KOPT-K1 (cell line): ENCODE measurements around the gene NANOS1.
"Not testable (repeated sequence)": the region's sequence is repeated elsewhere in the genome, so short reads cannot be mapped to it uniquely, and the experiment has no call there.

Source experiments
- H3K27ac ChIP-seq: fragments of 200-600 bp; sonication (generic); 2 replicates; pipeline ENCODE4 v1.5.1; 2016; ENCODE audit warnings: antibody characterized with exemption, mild to moderate bottlenecking, low read depth, low read length; ENCODE audit not compliant: poor library complexity, severe bottlenecking
- H3K36me3 ChIP-seq: fragments of 200-600 bp; sonication (generic); 2 replicates; pipeline ENCODE4 v1.5.1; 2017; ENCODE audit warnings: antibody characterized with exemption, mild to moderate bottlenecking, low read length, moderate library complexity; ENCODE audit not compliant: insufficient read depth
- H3K9me3 ChIP-seq: fragments of 200-600 bp; sonication (generic); 2 replicates; pipeline ENCODE4 v1.5.1; 2017; ENCODE audit warnings: antibody characterized with exemption, low read length, mild to moderate bottlenecking; ENCODE audit not compliant: insufficient read depth, poor library complexity, severe bottlenecking

Gene NANOS1

GRCh38 chr10:119001717-119002500 is 27.6 kb upstream of the NANOS1 start:
- Histone ChIP-seq H3K9me3 (peaks cover 8% of the 10 kb centered on the region), H3K36me3 (no peaks in the 10 kb centered on the region), H3K27ac (no peak overlapping the region)

- no peak overlapping the region for H3K27ac ChIP-seq
- H3K9me3 ChIP-seq, result peaks cover 4% of the 10 kb centered on the region
- H3K36me3 ChIP-seq, result no peaks in the 10 kb centered on the region
Measured at GRCh38 chr10:119003572-119004289, 25.8 kb upstream of the NANOS1 start.

- H3K27ac ChIP-seq, result no peak overlapping the region
- H3K9me3 ChIP-seq, result no peaks in the 10 kb centered on the region
- no peaks in the 10 kb centered on the region for H3K36me3 ChIP-seq
Measured at GRCh38 chr10:119005362-119006043, 24.0 kb upstream of the NANOS1 start.

- Histone ChIP-seq H3K36me3 (no peaks in the 10 kb centered on the region), H3K27ac (no peak overlapping the region)
Measured at GRCh38 chr10:119006451-119007210, 22.9 kb upstream of the NANOS1 start.

GRCh38 chr10:119007211-119007574 is 22.3 kb upstream of the NANOS1 start:
- Histone ChIP-seq H3K9me3 (no peaks in the 10 kb centered on the region), H3K36me3 (no peaks in the 10 kb centered on the region), H3K27ac (no peak overlapping the region)

More at GRCh38 chr10:119006451-119007210, 22.9 kb upstream of the NANOS1 start:
- no peaks in the 10 kb centered on the region for H3K9me3 ChIP-seq

- H3K9me3 ChIP-seq, result no peaks in the 10 kb centered on the region
- no peaks in the 10 kb centered on the region for H3K36me3 ChIP-seq
- no peak overlapping the region for H3K27ac ChIP-seq
Measured at GRCh38 chr10:119020627-119020946, 8.9 kb upstream of the NANOS1 start.

- H3K36me3 ChIP-seq, result no peaks in the 10 kb centered on the region
- H3K27ac ChIP-seq, result no peak overlapping the region
- H3K9me3 ChIP-seq, result no peaks in the 10 kb centered on the region
Measured at GRCh38 chr10:119022846-119023552, 6.5 kb upstream of the NANOS1 start.

- Histone ChIP-seq H3K27ac (no peak overlapping the region), H3K36me3 (no peaks in the 10 kb centered on the region), H3K9me3 (no peaks in the 10 kb centered on the region)
Measured at GRCh38 chr10:119023553-119023868, 6.0 kb upstream of the NANOS1 start.

GRCh38 chr10:119024882-119025281 is 4.6 kb upstream of the NANOS1 start:
- Histone ChIP-seq H3K27ac (no peak overlapping the region), H3K9me3 (no peaks in the 10 kb centered on the region), H3K36me3 (no peaks in the 10 kb centered on the region)

- H3K36me3 ChIP-seq, result no peaks in the 10 kb centered on the region
- no peaks in the 10 kb centered on the region for H3K9me3 ChIP-seq
- H3K27ac ChIP-seq, result no peak overlapping the region
Measured at GRCh38 chr10:119025336-119025735, 4.2 kb upstream of the NANOS1 start.

GRCh38 chr10:119025776-119026175 is 3.7 kb upstream of the NANOS1 start:
- Histone ChIP-seq H3K9me3 (no peaks in the 10 kb centered on the region), H3K36me3 (no peaks in the 10 kb centered on the region), H3K27ac (no peak overlapping the region)

- H3K27ac ChIP-seq, result no peak overlapping the region
Measured at GRCh38 chr10:119026301-119027110, 3.0 kb upstream of the NANOS1 start.

GRCh38 chr10:119028445-119028899 is 1.0 kb upstream of the NANOS1 start:
- H3K27ac ChIP-seq, H3K9me3 ChIP-seq: not testable (repeated sequence)
- peaks cover 23% of the 10 kb centered on the region for H3K36me3 ChIP-seq

More at GRCh38 chr10:119026301-119027110, 3.0 kb upstream of the NANOS1 start:
- Histone ChIP-seq H3K36me3 (peaks cover 3% of the 10 kb centered on the region), H3K9me3 (no peaks in the 10 kb centered on the region)
